PC-9 (cell line): ENCODE results near the gene C5orf52.

Source experiments
- CTCF ChIP-seq: fragments of 200-600 bp; sonication (generic); conservative IDR thresholded peaks from 2 replicates; pipeline ENCODE4 v1.6.1; 2017; ENCODE audit warnings: mixed run types, antibody characterized with exemption, mild to moderate bottlenecking, moderate library complexity
- EZH2 ChIP-seq: fragments of 200-600 bp; sonication (generic); IDR thresholded peaks from 2 replicates; pipeline ENCODE4 v1.8.0; 2017; ENCODE audit warnings: antibody characterized with exemption, low read depth

DNA sequence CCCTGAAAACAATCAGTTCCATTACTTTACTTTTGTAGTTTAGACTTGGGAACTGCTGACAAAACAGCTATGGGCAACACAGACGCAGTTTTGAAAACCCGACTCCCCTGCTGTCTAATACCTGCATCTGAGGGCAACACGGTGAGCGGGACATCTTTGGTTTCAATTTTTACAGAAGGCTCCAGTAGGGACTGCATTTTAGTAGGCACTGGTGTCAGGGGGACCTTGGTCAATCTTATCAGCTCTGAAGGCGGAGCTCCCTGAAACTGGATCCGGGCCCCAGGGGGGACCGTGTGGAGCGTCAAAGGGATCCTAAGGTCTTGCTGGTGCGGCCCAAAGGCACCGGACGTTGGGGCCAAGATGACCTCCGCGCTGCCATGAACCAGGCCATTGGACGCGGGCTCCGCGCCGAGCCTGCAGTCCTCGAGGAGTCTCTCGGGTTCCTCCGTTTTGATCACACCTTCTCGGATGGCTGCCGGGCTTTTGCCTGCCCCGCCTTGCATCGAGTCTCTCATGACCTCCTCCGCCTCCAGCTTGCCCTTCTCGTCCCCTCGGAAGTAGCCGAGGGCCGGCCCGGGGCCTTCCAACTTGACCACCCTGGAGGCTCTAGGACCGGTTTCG is 20.2 kb upstream of the C5orf52 start:
- TF ChIP-seq CTCF (no peak), EZH2 (no peak)
